ENCODE data around the gene TSSK6. TPM values are rescaled to one million over a fixed set of nuclear protein-coding genes. Genes with fewer than 3 reads are reported as not detected.

Gene TSSK6
- total RNA-seq, 1 donor from 2014 or later: 3.2 TPM

- Histone ChIP-seq H3K4me3 (ENCODE audit: low read depth, low read length) (peak overlapping the region; percentile 16), H3K27me3 (ENCODE audit: control insufficient read depth, insufficient read depth, low read length) (peaks cover 15% of the 10 kb centered on the region), H3K36me3 (ENCODE audit: control insufficient read depth, insufficient read depth, low read length) (no peaks in the 10 kb centered on the region)
- no peak for TF ChIP-seq CTCF (IDR thresholded peaks at IDR 0.05; ENCODE audit: insufficient read depth, low read length, severe bottlenecking)
- DNase-seq (ENCODE audit: low read depth) (peak; percentile 62), FAIRE-seq (no peak)
Observed at GRCh38 chr19:19540715-19541515, 25.6 kb upstream of the TSSK6 start.

GRCh38 chr19:19540064-19540714 lies 24.8 kb upstream of the TSSK6 start:
- peaks cover 15% of the 10 kb centered on the region for H3K27me3 ChIP-seq (ENCODE audit: control insufficient read depth, insufficient read depth, low read length)
- no peaks in the 10 kb centered on the region for H3K36me3 ChIP-seq (ENCODE audit: control insufficient read depth, insufficient read depth, low read length)
- peak overlapping the region; percentile 16 for H3K4me3 ChIP-seq (ENCODE audit: low read depth, low read length)
- FAIRE-seq (no peak), DNase-seq (ENCODE audit: low read depth) (peak; percentile 47)
- TF ChIP-seq CTCF (IDR thresholded peaks at IDR 0.05; ENCODE audit: insufficient read depth, low read length, severe bottlenecking): no peak

GRCh38 chr19:19539698-19540063 lies 24.3 kb upstream of the TSSK6 start:
- TF ChIP-seq CTCF (IDR thresholded peaks at IDR 0.05; ENCODE audit: insufficient read depth, low read length, severe bottlenecking): no peak
- DNase-seq (ENCODE audit: low read depth): no peak
- Histone ChIP-seq H3K36me3 (ENCODE audit: control insufficient read depth, insufficient read depth, low read length) (no peaks in the 10 kb centered on the region), H3K4me3 (ENCODE audit: low read depth, low read length) (no peak overlapping the region), H3K27me3 (ENCODE audit: control insufficient read depth, insufficient read depth, low read length) (peaks cover 17% of the 10 kb centered on the region)
- FAIRE-seq: no peak

- Histone ChIP-seq H3K27me3 (ENCODE audit: control insufficient read depth, insufficient read depth, low read length) (peaks cover 18% of the 10 kb centered on the region), H3K36me3 (ENCODE audit: control insufficient read depth, insufficient read depth, low read length) (no peaks in the 10 kb centered on the region), H3K4me3 (ENCODE audit: low read depth, low read length) (no peak overlapping the region)
- no peak for TF ChIP-seq CTCF (IDR thresholded peaks at IDR 0.05; ENCODE audit: insufficient read depth, low read length, severe bottlenecking)
- DNase-seq (ENCODE audit: low read depth) (no peak), FAIRE-seq (no peak)
Observed at GRCh38 chr19:19538785-19539166, 23.4 kb upstream of the TSSK6 start.

- DNase-seq (ENCODE audit: low read depth) (no peak), FAIRE-seq (no peak)
- peaks cover 18% of the 10 kb centered on the region for H3K27me3 ChIP-seq (ENCODE audit: control insufficient read depth, insufficient read depth, low read length)
- TF ChIP-seq CTCF (IDR thresholded peaks at IDR 0.05; ENCODE audit: insufficient read depth, low read length, severe bottlenecking): no peak
- H3K4me3 ChIP-seq (ENCODE audit: low read depth, low read length): peak within 1 kb of the TSS; percentile 15
- no peaks in the 10 kb centered on the region for H3K36me3 ChIP-seq (ENCODE audit: control insufficient read depth, insufficient read depth, low read length)
Observed at GRCh38 chr19:19538061-19538784, 22.9 kb upstream of the TSSK6 start, which contains the start of gene CILP2. CILP2 (plus strand) TSS chr19:19538265; CDS start chr19:19538350, 85 bp downstream.

All from bronchial epithelial cell (primary cell).